Cerebellar cortex (tissue), 1 donor: ENCODE data around the gene GM2A.
"Not testable (repeated sequence)": the region's sequence is repeated elsewhere in the genome, so short reads cannot be mapped to it uniquely, and the experiment has no call there.

Experiments
- DNase-seq: peaks from one replicate; pipeline ENCODE4 v3.0.0-alpha.2; 2015; ENCODE audit warnings: low spot score

Gene GM2A

GRCh38 chr5:151228986-151229385 is 24.0 kb upstream of the GM2A start:
- no peak for DNase-seq

GRCh38 chr5:151230048-151230680 is 22.8 kb upstream of the GM2A start:
- no peak for DNase-seq

- no peak for DNase-seq
Observed at GRCh38 chr5:151231359-151231758, 21.6 kb upstream of the GM2A start.

- DNase-seq, result no peak
Observed at GRCh38 chr5:151233616-151234085, 19.3 kb upstream of the GM2A start.

GRCh38 chr5:151234476-151235238 is 18.3 kb upstream of the GM2A start:
- no peak for DNase-seq

- DNase-seq, result not testable (repeated sequence)
Observed at GRCh38 chr5:151235239-151235571, 17.8 kb upstream of the GM2A start.

- DNase-seq, result no peak
Observed at GRCh38 chr5:151236888-151237287, 16.1 kb upstream of the GM2A start.

- DNase-seq, result no peak
Observed at GRCh38 chr5:151237685-151238084, 15.3 kb upstream of the GM2A start.

- no peak for DNase-seq
Observed at GRCh38 chr5:151238303-151238741, 14.7 kb upstream of the GM2A start.

GRCh38 chr5:151239237-151239861 is 13.6 kb upstream of the GM2A start:
- peak; percentile 50 for DNase-seq

- not testable (repeated sequence) for DNase-seq
Observed at GRCh38 chr5:151240268-151240835, 12.6 kb upstream of the GM2A start.

GRCh38 chr5:151240924-151241635 is 11.9 kb upstream of the GM2A start:
- no peak for DNase-seq

- DNase-seq, result no peak
Observed at GRCh38 chr5:151243127-151243526, 9.9 kb upstream of the GM2A start.

GRCh38 chr5:151243564-151243963 is 9.4 kb upstream of the GM2A start:
- no peak for DNase-seq

GRCh38 chr5:151244206-151244605 is 8.8 kb upstream of the GM2A start:
- DNase-seq, result no peak

GRCh38 chr5:151245680-151246219 is 7.2 kb upstream of the GM2A start:
- DNase-seq, result no peak

- DNase-seq, result no peak
Observed at GRCh38 chr5:151248651-151249050, 4.3 kb upstream of the GM2A start.

- DNase-seq, result no peak
Observed at GRCh38 chr5:151249281-151249680, 3.7 kb upstream of the GM2A start.

GRCh38 chr5:151250346-151251000 is 2.5 kb upstream of the GM2A start:
- no peak for DNase-seq

- no peak for DNase-seq
Observed at GRCh38 chr5:151251001-151251551, 1.9 kb upstream of the GM2A start.

- DNase-seq, result no peak
Observed at GRCh38 chr5:151251621-151252020, 1.4 kb upstream of the GM2A start.
